Measurements from ENCODE around the gene FANCB. TPM values are rescaled to one million over a fixed set of nuclear protein-coding genes. Genes with fewer than 3 reads are reported as not detected.

Gene FANCB
- total RNA-seq (2022; extraction: Qiagen RNA extraction) = 2.0 to 4.4 TPM (median 2.8 TPM) in 5 replicates

GRCh38 chrX:14872851-14873675 lies at the start of gene FANCB, which contains the start of gene MOSPD2:
TSS of gene FANCB (minus strand) at chrX:14873069. CDS start at chrX:14865510, 7,559 bp downstream.
TSS of gene MOSPD2 (plus strand) at chrX:14873421. CDS start at chrX:14873529, 108 bp downstream.

Other genes starting within 250 kb of the FANCB start
- gene MOSPD2, start 352 bp upstream of the FANCB start, total RNA-seq (2022; extraction: Qiagen RNA extraction) = 7.3 to 10.2 TPM (median 8.8 TPM) in 5 replicates

All from A549 treated with Hydrocortisone at 1 μM for 4 hours (cell line).